ENCODE measurements around the gene SURF4.
"Not testable (repeated sequence)": the region's sequence is repeated elsewhere in the genome, so short reads cannot be mapped to it uniquely, and the experiment has no call there.

Gene SURF4

GRCh38 chr9:133351526-133351907 lies 24.3 kb downstream of the SURF4 start:
- no peak for DNase-seq

- no peak for DNase-seq
Measured at GRCh38 chr9:133349965-133350616, 25.8 kb downstream of the SURF4 start.

DNA sequence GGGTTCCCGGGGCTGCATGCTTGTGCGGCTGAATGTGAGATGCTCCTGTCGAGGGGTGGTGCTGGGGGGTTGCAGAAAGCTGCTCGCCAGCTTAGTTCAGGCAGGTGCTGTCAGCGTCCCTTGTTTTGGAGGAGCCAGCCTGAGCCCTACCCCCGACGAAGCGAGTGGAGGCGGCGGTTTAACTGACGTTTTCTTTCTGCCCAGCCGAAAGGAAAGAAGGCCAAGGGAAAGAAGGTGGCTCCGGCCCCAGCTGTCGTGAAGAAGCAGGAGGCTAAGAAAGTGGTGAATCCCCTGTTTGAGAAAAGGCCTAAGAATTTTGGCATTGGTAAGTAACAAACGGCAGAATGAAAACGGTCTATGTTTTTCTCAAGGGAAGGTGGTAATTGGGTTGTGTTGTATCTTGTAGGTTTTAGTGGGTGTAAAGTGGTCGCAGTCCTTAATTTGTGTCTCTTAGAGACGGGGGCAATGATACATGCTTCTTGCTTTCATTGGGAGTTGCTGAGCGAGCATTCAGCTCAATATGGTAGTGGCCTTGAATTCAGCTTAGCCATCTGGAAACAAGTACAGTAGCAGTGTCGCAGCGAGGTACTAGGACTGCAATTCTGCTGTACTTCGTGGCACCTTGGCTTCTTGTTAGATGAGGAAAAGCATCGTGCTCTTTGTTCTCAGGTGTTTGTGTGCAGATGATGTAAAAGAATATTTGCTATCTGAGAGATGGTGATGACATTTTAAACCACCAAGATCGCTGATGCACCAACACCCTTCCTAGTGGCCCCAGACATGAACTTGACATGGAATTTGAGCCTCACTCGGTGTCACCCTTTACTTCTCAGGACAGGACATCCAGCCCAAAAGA lies 26.9 kb downstream of the SURF4 start:
- no peak for DNase-seq

DNA sequence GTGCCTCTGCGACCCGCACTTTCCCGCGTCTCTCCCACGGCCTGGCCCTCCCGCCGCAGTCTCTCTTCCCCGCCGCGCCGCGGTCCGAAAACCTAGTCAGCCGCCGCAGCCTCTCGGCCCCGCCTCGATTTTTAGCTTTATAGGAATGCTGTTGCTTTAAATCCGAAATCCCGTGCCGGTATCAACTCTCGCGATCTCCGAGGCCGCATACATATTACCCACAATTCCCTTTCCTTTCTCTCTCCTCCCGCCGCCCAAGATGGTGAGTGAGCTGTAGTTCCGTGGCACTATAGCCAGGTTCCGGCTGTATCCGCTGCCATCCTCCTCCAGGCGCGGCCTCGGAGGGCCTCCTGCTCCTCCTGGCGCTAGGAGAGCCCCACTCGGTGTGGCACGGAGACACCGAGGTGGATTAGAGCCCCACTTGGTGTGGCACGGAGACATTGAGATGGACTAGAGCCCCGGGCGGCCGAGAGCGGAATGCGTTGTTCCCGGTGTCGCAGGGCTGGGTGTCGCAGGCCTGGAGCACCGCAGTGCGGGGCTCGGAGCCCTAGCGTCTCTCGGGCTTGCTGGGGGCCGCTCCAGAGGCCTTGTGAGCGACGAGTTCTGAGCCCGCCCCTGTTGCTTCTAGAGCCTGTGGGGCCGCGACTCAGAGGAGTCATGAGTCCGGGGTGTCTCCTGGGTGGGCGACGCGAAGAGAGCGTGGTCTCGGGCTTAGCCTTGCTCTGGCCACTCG lies 27.7 kb downstream of the SURF4 start, which contains the start of the genes MED22 and RPL7A:
Gene MED22, minus strand, starts transcription at position 147 of the 733 bp plus-strand sequence. CDS start 1,469 bp downstream, outside the sequence.
Gene RPL7A, plus strand, starts transcription at position 234 of the 733 bp plus-strand sequence. Its CDS starts 26 bp downstream, at position 260.
- peak; percentile 94 for DNase-seq

- peak; percentile 67 for DNase-seq
Measured at GRCh38 chr9:133347515-133347984, 28.3 kb downstream of the SURF4 start.

- no peak for DNase-seq
Measured at GRCh38 chr9:133346021-133346785, 29.7 kb downstream of the SURF4 start.

DNA sequence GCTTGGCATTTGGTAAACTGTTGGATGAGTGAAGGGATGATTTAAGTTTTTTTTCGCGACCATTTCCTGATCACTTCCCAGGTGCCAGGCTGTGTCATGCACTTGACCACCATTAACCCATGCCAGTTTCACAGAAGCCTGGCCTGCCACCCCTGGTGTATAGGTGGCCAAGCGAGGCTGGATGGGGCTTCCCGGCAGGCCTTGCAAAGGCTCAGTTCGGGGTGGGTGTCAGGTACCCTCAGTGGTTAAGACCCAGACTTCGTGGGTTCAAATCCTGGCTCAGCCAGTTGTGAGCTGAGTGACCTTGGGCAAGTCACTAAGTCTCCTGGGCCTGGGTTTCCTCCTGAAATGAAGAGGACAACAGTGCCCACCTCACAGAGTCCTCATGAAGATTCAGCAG lies 30.3 kb downstream of the SURF4 start:
- no peak for DNase-seq

GRCh38 chr9:133344979-133345378 lies 30.9 kb downstream of the SURF4 start:
- no peak for DNase-seq

- no peak for DNase-seq
Measured at GRCh38 chr9:133344071-133344470, 31.8 kb downstream of the SURF4 start.

- DNase-seq, result no peak
Measured at GRCh38 chr9:133342570-133342969, 33.3 kb downstream of the SURF4 start.

GRCh38 chr9:133342069-133342406 lies 33.8 kb downstream of the SURF4 start:
- DNase-seq, result no peak

GRCh38 chr9:133341369-133342068 lies 34.3 kb downstream of the SURF4 start:
- DNase-seq, result peak; percentile 50

DNA sequence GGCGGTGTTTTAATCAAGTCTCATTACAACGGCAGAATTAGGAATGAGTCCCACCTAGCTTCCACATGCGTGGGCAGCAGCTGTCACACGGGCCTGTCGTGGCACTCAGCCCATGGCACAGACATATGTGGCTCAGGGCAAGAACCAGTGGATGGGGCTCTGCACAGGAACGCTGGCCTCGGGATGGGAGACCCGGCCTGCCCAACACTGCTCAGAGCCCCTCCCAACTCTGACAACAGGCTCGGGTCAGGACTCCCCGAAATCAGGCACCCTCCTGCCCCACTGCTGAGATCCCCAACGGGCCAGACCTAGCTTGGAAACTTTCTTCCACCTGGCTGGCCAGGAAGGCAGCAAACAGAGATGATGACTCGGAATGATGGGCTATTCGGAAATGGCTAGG lies 34.9 kb downstream of the SURF4 start:
- no peak for DNase-seq

GRCh38 chr9:133340256-133340655 lies 35.6 kb downstream of the SURF4 start:
- DNase-seq, result no peak

- no peak for DNase-seq
Measured at GRCh38 chr9:133339641-133340040, 36.2 kb downstream of the SURF4 start.

DNA sequence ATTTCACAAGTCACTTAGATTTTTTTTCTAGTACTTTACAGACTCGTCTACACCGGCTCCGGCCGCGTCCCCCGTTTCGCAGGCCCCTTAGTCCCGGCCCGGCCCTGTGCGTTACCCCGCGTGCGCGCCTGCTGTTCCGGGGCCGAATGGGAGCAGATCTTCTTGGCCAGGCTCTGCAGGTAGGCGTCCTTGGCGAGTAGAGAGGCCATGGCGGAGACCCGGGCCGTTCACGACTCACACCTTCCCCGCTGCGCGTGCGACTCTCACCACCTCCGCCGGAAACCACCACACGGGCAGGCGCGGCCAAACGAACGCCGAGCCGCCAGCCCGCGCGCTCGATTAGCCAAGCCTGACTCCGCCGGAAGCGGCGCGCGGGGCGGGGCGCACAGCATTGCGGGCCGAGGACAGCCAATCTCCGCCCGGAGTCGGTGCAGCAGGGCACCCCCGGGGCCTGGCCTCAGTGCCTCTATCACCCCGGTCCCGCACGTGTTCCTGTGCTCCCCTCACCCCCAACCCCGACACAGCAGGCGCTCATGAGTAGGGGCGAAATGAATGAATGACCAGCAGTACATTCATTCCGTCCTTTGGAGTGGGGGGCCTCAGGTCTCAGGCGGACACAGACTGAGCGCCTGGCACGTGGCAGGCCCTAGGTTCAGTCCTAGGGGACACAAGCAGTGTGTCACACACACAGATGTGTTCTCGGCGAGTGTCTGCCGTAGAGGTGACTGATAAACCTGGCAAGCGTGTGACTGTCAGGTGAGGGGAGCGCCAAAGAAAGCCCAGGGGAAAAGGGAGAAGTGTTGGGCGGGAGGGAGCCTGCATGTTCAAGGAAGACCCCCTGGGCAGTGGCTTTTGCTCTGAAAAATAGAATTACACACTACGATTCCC lies 39.7 kb downstream of the SURF4 start, which contains the start of gene SURF6:
Gene SURF6, minus strand, starts transcription at position 265 of the 888 bp plus-strand sequence. Its CDS starts 56 bp downstream, at position 209.
- DNase-seq, result peak; percentile 90

GRCh38 chr9:133334888-133335287 lies 41.0 kb downstream of the SURF4 start:
- DNase-seq, result not testable (repeated sequence)

DNA sequence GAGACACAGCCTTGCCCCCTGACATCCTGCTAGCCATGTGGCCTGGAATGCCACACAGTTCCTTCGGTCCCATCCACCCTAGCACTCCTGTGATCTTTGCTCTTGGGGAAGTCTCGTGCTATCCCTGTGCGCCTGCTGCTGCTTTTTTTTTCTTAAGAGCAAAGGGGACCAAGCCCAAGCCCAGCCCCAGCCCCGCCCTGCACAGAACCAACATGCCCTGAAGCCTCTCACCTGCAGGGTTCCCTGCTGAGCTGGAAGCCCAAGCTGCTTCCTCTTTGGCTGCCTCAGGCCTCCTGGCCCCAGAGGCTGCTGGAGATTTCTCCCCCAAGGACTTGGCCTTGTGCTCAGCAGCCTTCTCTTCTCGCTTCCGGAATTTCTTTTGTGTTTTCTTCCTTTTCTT lies 41.7 kb downstream of the SURF4 start:
- DNase-seq, result no peak

- DNase-seq, result no peak
Measured at GRCh38 chr9:133333566-133333965, 42.3 kb downstream of the SURF4 start.

DNA sequence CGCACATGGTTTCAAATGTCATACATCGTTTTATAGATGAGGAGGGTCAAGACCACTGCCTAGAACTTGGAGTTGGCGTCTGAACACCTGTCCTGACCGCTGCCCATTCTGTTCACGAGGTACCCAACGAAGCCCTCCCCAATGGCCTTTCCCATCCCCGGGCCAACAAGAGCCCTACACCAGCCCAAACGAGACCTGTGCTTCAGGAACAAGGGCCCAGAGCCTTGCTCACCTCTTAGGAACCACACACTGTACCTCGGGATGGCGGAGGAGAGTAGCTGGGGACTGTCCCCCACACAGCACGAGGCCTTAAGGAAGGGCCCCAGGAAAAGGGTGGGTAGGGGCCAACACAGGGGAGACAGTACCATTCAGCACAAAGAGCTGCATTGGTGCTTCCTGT lies 42.8 kb downstream of the SURF4 start:
- DNase-seq, result no peak

GRCh38 chr9:133332381-133332730 lies 43.5 kb downstream of the SURF4 start:
- DNase-seq, result no peak
